Suprapubic skin (tissue), 4 donors: ENCODE data around the gene RPP25L. TPM values are rescaled to one million over a fixed set of nuclear protein-coding genes. Genes with fewer than 3 reads are reported as not detected.

Experiments used
- DNase-seq, 2 donors: peaks; one replicate each; pipeline ENCODE4 v3.0.0-alpha.2; 2019; ENCODE audit warnings: low spot score in 2 of 2
- H3K27ac ChIP-seq: fragments of 200-600 bp; sonication (generic); one replicate; pipeline ENCODE4 v1.5.1; 2019
- H3K27me3 ChIP-seq: fragments of 200-600 bp; sonication (generic); one replicate; pipeline ENCODE4 v1.5.1; 2019
- H3K36me3 ChIP-seq: fragments of 200-600 bp; sonication (generic); one replicate; pipeline ENCODE4 v1.5.1; 2019
- H3K4me1 ChIP-seq: fragments of 200-600 bp; sonication (generic); one replicate; pipeline ENCODE4 v1.5.1; 2019
- H3K4me3 ChIP-seq: fragments of 200-600 bp; sonication (generic); one replicate; pipeline ENCODE4 v1.5.1; 2019; ENCODE audit warnings: mild to moderate bottlenecking
- H3K9me3 ChIP-seq: fragments of 200-600 bp; sonication (generic); one replicate; pipeline ENCODE4 v1.5.1; 2019
- CTCF ChIP-seq, 2 donors: fragments of 200-600 bp in 1 of 2; fragments of 450-650 bp in 1 of 2; sonication (generic) in 1 of 2; IDR thresholded peaks; one replicate each; pipeline ENCODE4 v1.5.1; 2016 to 2019; ENCODE audit warnings: antibody characterized with exemption in 2 of 2, mild to moderate bottlenecking in 1 of 2, moderate library complexity in 1 of 2
- EP300 ChIP-seq: sonication (generic); formaldehyde crosslinking; IDR thresholded peaks from one replicate; pipeline ENCODE4 v1.6.1; 2017; ENCODE audit warnings: antibody characterized with exemption
- POLR2A ChIP-seq, 2 donors: fragments of 450-650 bp; IDR thresholded peaks; one replicate each; pipeline ENCODE4 v1.6.1; 2017; ENCODE audit warnings: antibody characterized with exemption in 2 of 2, mild to moderate bottlenecking in 2 of 2, moderate library complexity in 2 of 2
- POLR2AphosphoS5 ChIP-seq, 3 donors: sonication (generic); formaldehyde crosslinking; IDR thresholded peaks; one replicate each; pipeline ENCODE4 v1.6.1; 2017; ENCODE audit warnings: antibody characterized with exemption in 3 of 3
- WGBS: methylation state at CpG from one replicate; pipeline ENCODE4 v1.1.5; 2018; 5-methylcytosine and 5-hydroxymethylcytosine counted together
- total RNA-seq, 4 donors: library from RNA; depleted of rRNA; stranded (reverse); fragments of >200 nt; gene quantifications; one replicate each; pipeline ENCODE4 v1.1.0, GENCODE V29; 2016

Gene RPP25L
- total RNA-seq, 4 donors from 2014 or later: 20.3 to 50.4 (median 25.1) TPM

GRCh38 chr9:34654323-34655051, 42.6 kb upstream of the RPP25L start:
- no peaks in the 10 kb centered on the region for H3K9me3 ChIP-seq
- no peaks in the 10 kb centered on the region for H3K27me3 ChIP-seq
- peaks cover 73% of the 10 kb centered on the region for H3K4me1 ChIP-seq
- peaks cover 9% of the 10 kb centered on the region for H3K36me3 ChIP-seq
- H3K4me3 ChIP-seq: no peak overlapping the region
- TF ChIP-seq CTCF (IDR thresholded peaks at IDR 0.05) (no peak), EP300 (no peak), POLR2AphosphoS5 (IDR thresholded peaks at IDR 0.05) (peak in 2 of 3 donors; percentile 49 to 70), POLR2A (IDR thresholded peaks at IDR 0.05) (no peak)
- H3K27ac ChIP-seq: peak overlapping the region; percentile 71
- DNase-seq: peak in 1 of 2 donors; percentile 87
- WGBS: 16% methylated on average over 11 of the region's 11 CpGs

- Histone ChIP-seq H3K27me3 (no peaks in the 10 kb centered on the region), H3K4me3 (peak overlapping the region; percentile 36), H3K9me3 (no peaks in the 10 kb centered on the region), H3K36me3 (peaks cover 20% of the 10 kb centered on the region), H3K27ac (peak overlapping the region; percentile 71), H3K4me1 (peaks cover 73% of the 10 kb centered on the region)
- 37% methylated on average over 11 of the region's 11 CpGs for WGBS
- DNase-seq: no peak
- no peak for TF ChIP-seq POLR2A (IDR thresholded peaks at IDR 0.05)
- TF ChIP-seq EP300: no peak
These were observed 41.5 kb upstream of the RPP25L start for GRCh38 chr9:34653151-34654072.

- WGBS: 20% methylated on average over 3 of the region's 5 CpGs
- Histone ChIP-seq H3K27ac (peak overlapping the region; percentile 71), H3K36me3 (peaks cover 22% of the 10 kb centered on the region), H3K9me3 (no peaks in the 10 kb centered on the region), H3K4me1 (peaks cover 81% of the 10 kb centered on the region), H3K27me3 (no peaks in the 10 kb centered on the region), H3K4me3 (peak overlapping the region; percentile 36)
- TF ChIP-seq POLR2A (IDR thresholded peaks at IDR 0.05): no peak
- TF ChIP-seq CTCF (IDR thresholded peaks at IDR 0.05): no peak
- no peak for TF ChIP-seq POLR2AphosphoS5 (IDR thresholded peaks at IDR 0.05)
- no peak for TF ChIP-seq EP300
- no peak for DNase-seq
These were observed 40.7 kb upstream of the RPP25L start for GRCh38 chr9:34652602-34653000.

GRCh38 chr9:34651876-34652601, 40.1 kb upstream of the RPP25L start, which contains the start of gene IL11RA:
TSS of gene IL11RA (plus strand) at chr9:34652185. CDS start at chr9:34655218, 3,033 bp downstream.
- Histone ChIP-seq H3K27me3 (no peaks in the 10 kb centered on the region), H3K4me1 (peaks cover 83% of the 10 kb centered on the region), H3K36me3 (peaks cover 18% of the 10 kb centered on the region), H3K9me3 (no peaks in the 10 kb centered on the region), H3K27ac (peak within 1 kb of the TSS; percentile 71), H3K4me3 (peak within 1 kb of the TSS; percentile 36)
- peak; percentile 90 to 94 for DNase-seq
- WGBS: 15% methylated on average over 23 of the region's 24 CpGs
- TF ChIP-seq CTCF (IDR thresholded peaks at IDR 0.05) (no peak), POLR2A (IDR thresholded peaks at IDR 0.05) (no peak), EP300 (no peak), POLR2AphosphoS5 (IDR thresholded peaks at IDR 0.05) (peak in 2 of 3 donors; percentile 16 to 25)

GRCh38 chr9:34651321-34651720, 39.4 kb upstream of the RPP25L start:
- WGBS: 38% methylated on average over 4 of the region's 4 CpGs
- H3K4me1 ChIP-seq: peaks cover 80% of the 10 kb centered on the region

More at GRCh38 chr9:34651321-34651720, 39.4 kb upstream of the RPP25L start:
- TF ChIP-seq EP300 (no peak), POLR2A (IDR thresholded peaks at IDR 0.05) (no peak), POLR2AphosphoS5 (IDR thresholded peaks at IDR 0.05) (no peak), CTCF (IDR thresholded peaks at IDR 0.05) (no peak)
- H3K27me3 ChIP-seq: no peaks in the 10 kb centered on the region
- peaks cover 18% of the 10 kb centered on the region for H3K36me3 ChIP-seq
- H3K27ac ChIP-seq: peak overlapping the region; percentile 71
- no peak for DNase-seq
- H3K4me3 ChIP-seq: peak overlapping the region; percentile 36
- H3K9me3 ChIP-seq: no peaks in the 10 kb centered on the region
